Epithelial cell of proximal tubule (primary cell): Measurements from ENCODE around the gene SDF2L1. TPM values are rescaled to one million over a fixed set of nuclear protein-coding genes. Genes with fewer than 3 reads are reported as not detected.
"Not testable (repeated sequence)": the region's sequence is repeated elsewhere in the genome, so short reads cannot be mapped to it uniquely, and the experiment has no call there.

Experiments
- DNase-seq: peaks from one replicate; pipeline ENCODE4 v3.0.0-alpha.2; 2011; ENCODE audit warnings: low read depth
- H3K4me3 ChIP-seq: 2 replicates; pipeline ENCODE4 v1.5.1; 2011; ENCODE audit warnings: low read depth, mild to moderate bottlenecking, low read length
- CTCF ChIP-seq: conservative IDR thresholded peaks from 2 replicates; pipeline ENCODE4 v1.5.1; 2012; ENCODE audit warnings: low read depth, mild to moderate bottlenecking, low read length
- total RNA-seq: library from RNA; depleted of rRNA; stranded (reverse); fragments of >200 nt; gene quantifications from 2 replicates; pipeline ENCODE4 v1.2.3, GENCODE V29; 2015

The SDF2L1 gene
- total RNA-seq, 1 donor from 2014 or later = 93.2 TPM

GRCh38 chr22:21686634-21687393, 44.7 kb downstream of the SDF2L1 start:
- no peak for TF ChIP-seq CTCF
- H3K4me3 ChIP-seq = no peak overlapping the region
- no peak for DNase-seq

GRCh38 chr22:21687685-21688259, 45.7 kb downstream of the SDF2L1 start:
- H3K4me3 ChIP-seq = no peak overlapping the region
- DNase-seq = no peak
- TF ChIP-seq CTCF = no peak

- no peak for TF ChIP-seq CTCF
- no peak overlapping the region for H3K4me3 ChIP-seq
- DNase-seq = no peak
Observed at GRCh38 chr22:21688341-21688705, 46.2 kb downstream of the SDF2L1 start.

- no peak for DNase-seq
- TF ChIP-seq CTCF = no peak
- no peak overlapping the region for H3K4me3 ChIP-seq
Observed at GRCh38 chr22:21688706-21689381, 46.7 kb downstream of the SDF2L1 start.

- TF ChIP-seq CTCF = no peak
- H3K4me3 ChIP-seq = no peak overlapping the region
- DNase-seq = no peak
Observed at GRCh38 chr22:21690401-21690801, 48.3 kb downstream of the SDF2L1 start.

- no peak for TF ChIP-seq CTCF
- H3K4me3 ChIP-seq = no peak overlapping the region
Observed at GRCh38 chr22:21691816-21692215, 49.7 kb downstream of the SDF2L1 start.

GRCh38 chr22:21692856-21693255, 50.8 kb downstream of the SDF2L1 start:
- H3K4me3 ChIP-seq, DNase-seq: not testable (repeated sequence)

More at GRCh38 chr22:21691816-21692215, 49.7 kb downstream of the SDF2L1 start:
- DNase-seq = no peak
